ENCODE measurements around the gene ZBTB38.

ZBTB38 gene

DNA sequence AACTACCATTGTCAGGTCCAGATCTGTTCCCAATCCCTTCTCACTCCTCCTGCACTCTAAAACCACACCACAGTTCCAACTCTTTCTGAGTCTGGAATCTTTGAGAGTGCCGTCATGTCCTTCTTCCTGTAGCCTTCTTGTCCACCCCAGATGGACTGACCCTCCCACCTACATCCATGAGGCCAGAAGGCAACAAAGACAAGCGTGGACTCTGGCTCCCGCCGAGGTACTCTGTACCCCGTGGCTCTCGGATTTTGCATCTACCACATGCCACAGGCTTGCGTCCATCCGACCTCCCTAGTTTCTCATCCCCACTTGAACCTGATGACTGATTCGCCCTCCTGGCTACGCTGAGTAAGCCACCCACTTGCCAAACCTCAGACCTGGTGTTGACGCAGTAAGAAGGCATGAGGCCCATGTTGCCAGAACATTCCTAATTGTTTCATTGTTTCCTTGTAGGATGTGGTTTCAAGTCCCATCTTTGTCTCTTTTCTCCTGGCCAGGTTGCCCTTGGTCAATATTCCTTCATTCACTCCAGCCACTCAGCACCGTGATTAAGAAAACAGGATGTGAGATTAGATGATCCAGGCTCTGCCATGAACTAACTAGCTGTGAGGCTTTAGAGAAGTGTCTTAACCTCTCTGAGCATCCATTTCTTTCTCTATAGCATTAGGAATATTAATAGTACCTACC lies 1.1 kb upstream of the ZBTB38 start:
- DNase-seq (ENCODE audit: low spot score), result peak; percentile 62

DNA sequence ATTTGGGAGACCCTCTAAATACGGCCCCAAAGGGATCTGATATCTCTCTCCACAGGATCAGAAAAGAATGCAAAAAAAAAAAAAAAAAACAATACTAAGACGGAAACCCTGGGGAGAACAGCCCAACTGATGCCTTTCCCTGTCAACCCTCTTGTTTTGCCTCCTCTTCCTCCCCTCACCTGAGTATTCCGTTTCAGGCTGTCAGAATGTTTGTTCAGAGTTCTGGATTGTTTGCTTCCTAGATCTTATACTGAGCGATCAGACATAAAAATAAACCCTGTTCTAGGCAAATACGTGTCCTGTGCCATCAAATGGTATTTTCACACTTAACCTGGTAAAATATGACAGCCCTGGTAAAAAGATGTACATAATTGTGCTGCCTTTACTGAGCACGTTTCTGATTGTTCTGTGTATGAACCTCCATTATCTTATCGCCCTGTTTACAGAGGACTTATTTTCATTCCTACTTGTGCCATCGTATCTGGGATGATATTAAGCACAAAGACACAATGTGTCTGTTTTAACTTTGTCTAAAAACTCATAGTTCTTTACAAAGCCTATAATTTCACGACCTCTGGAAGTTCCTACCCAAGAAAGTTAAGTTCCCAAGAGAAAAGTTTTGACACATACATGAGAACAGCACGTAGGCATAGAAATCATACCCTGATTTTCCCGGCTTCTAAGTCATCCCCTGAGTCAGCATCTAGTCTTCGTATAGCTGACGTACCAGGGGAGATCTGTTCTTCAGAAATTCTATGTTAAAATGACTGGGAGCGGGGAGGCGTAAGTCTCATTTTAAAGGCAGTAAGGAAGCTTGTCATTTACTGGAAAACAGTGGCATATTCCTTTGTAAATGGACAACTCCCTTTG lies 856 bp downstream of the ZBTB38 start:
- DNase-seq (ENCODE audit: low spot score), result no peak

DNA sequence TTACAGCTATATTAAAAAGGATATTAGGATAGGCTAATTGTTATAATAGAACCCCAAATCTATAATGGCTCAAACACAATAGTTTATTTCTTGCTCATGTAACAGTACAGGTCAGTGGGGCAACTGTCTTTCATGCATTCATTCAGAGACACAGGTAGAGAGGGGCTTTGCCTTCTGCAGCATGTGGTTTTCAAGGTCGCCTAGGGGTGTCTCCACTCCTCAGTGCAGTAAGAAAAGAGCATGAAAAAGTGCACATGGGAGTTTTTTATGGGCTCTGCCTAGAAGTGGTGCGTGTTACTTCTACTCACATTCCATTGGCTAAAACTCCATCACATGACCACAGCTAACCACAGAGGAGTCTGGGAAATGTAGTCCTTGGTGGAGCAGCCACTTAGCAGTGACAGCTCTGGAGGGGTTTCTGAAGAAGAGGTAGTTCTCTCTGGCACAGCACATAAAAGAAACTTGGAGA lies 1.8 kb downstream of the ZBTB38 start:
- peak; percentile 34 for DNase-seq (ENCODE audit: low spot score)

GRCh38 chr3:141371882-141372281 lies 3.6 kb downstream of the ZBTB38 start:
- no peak for DNase-seq (ENCODE audit: low spot score)

DNA sequence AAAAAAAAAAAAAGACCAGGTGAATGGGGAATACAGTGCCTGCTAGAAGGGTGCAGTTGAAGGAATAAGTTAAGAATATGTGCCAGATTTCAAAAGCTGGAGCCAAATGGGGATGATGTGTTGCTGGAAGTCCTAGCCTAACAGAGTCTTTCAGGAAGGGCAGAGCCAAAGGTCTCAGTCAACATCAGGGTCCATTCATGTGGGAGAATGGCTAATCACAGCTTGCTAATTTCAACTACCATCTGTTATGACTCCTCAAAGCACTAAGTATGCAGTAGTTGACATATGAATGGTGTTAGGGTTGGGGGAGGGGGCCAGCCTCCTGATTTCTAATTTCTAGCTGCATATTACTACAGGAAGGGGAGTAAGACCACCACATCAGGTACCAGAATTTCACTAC lies 4.4 kb downstream of the ZBTB38 start:
- no peak for DNase-seq (ENCODE audit: low spot score)

- DNase-seq (ENCODE audit: low spot score), result no peak
Measured at GRCh38 chr3:141373232-141373631, 4.9 kb downstream of the ZBTB38 start.

DNA sequence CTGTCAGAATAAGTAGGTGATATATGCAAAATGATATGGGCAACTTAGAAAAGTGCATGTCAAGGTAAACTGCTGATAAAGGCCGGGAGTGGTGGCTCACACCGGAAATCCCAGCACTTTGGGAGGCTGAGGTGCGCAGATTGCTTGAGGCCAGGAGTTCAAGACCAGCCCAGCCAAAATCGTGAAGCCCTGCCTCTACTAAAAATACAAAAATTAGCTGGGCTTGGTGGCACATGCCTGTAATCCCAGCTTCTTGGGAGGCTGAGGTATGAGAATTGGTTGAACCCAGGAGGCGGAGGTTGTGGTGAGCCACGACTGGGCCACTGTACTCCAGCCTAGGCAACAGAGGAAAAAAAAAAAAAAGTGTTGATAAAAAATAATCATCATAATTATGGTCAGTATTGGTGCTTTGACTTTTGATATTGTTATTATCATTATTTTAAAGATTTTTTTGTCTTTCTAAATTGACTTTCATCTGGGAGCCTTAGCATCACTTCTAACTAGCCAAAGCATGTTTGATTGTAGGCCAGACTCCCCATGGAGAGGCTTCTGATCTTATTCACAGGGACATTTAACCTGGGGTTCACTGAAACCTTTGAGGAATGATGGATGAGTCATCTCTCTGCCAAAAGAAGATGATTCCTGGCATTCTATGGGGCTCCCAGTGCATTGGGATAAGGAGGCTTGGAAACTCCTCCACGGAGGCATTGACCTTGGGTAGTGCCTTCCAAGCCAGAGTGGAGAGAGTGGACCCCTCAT lies 5.6 kb downstream of the ZBTB38 start:
- DNase-seq (ENCODE audit: low spot score), result peak; percentile 5

DNA sequence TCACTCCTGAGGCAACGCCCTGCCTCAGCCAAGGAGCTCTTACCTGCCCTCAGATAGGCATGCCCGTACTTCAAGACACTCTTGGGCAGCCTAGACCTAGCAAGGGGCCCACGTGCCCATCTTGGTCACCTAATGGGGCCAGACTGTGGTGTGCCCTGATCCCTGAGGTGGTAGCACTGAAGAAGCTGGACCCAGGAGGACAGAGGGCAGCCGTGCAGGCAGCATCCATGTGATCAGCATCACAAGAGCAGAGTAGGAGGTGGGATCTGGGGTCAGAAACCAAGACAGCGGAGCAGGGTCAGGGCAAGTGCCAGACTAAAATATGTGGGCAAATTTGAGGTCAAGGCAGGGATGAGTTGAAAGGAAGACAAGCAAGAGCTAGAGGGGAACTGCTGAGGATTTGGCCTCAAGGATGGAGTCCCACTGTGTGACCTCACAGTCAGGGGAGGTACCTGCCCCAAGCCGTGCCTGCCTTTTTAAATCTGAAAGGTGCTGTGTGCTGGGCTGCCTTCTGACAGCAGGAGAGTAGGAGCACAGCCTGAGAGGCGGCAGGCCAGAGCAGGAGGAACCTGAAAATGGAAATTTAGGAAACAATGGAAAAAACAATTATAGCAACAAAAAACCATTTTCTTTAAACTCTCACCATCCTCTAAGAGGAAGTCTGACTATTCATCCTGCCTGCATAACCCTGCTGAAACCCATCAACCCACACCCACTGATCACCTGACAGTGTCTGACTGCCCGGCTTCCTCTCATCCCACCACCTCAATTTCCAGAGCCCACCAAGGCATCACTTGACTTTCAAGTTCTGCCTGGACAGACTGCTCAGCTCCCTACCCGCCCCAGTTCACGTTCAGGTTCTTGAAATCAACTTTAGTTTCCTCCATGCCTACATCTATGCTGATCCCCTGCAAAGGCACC lies 7.3 kb downstream of the ZBTB38 start:
- no peak for DNase-seq (ENCODE audit: low spot score)

- no peak for DNase-seq (ENCODE audit: low spot score)
Measured at GRCh38 chr3:141377377-141377776, 9.1 kb downstream of the ZBTB38 start.

- DNase-seq (ENCODE audit: low spot score), result no peak
Measured at GRCh38 chr3:141378556-141378955, 10.3 kb downstream of the ZBTB38 start.

DNA sequence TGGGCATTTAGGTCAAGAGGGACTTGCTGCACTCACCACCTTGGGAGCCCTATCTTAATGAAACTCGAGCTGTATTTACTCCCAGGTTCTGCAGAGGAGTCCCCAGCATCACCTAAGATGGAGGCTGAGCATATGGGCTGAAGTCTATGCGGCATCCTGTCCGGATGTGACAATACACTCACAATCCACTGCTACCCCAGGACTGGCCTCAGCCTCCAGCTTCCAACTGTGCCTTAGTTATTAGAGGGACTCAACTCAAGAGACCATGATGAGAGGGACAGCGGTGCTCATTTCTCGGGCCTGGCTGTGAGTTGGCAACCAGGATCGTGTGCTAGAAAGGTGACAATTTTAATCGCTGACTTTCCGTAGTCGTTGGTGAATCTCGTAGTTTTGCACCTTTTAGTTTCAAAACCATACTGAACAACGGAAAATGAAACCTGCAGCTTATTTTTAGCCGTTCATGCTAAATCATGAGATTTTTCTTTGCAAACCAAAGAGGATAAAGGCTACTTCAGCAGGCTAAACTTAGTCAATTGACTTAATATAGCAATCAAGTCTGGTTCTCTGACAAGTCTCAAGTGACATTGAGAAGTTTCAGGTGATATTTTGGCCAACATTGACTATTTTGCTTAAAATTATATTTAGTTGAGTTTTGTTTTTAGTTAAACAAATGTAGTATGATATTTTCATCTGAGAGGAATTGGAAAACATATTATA lies 11.1 kb downstream of the ZBTB38 start:
- no peak for DNase-seq (ENCODE audit: low spot score)

- DNase-seq (ENCODE audit: low spot score), result no peak
Measured at GRCh38 chr3:141380279-141380678, 12.0 kb downstream of the ZBTB38 start.

- DNase-seq (ENCODE audit: low spot score), result no peak
Measured at GRCh38 chr3:141380987-141381386, 12.7 kb downstream of the ZBTB38 start.

- DNase-seq (ENCODE audit: low spot score), result no peak
Measured at GRCh38 chr3:141382571-141382970, 14.3 kb downstream of the ZBTB38 start.

DNA sequence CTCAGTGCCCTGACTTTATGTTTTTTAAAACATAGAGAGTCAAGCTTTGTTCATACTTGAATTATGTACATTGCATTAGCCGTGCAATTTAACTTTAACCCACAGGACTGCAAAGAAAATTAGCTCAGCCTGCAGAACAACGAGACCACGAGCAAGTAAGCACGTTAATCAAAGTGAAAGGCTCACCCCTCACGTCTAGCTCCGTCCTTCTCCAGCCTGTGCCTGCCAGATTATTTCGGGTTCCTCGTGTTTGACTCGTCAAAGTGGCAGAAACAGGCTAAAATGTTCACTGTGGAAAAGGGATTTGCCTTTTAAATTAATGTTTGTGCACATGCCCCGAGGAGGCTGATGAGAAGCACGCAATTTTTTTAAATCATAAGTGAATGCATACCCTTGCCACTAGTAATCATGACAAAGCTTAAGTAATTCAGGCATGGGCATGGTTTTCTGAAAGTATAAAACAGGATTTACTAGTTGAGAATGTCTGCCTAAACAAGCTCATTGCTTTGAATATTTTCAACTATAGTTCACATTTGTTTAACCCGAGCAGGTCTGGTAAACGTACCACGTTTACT lies 15.3 kb downstream of the ZBTB38 start:
- DNase-seq (ENCODE audit: low spot score), result no peak

DNA sequence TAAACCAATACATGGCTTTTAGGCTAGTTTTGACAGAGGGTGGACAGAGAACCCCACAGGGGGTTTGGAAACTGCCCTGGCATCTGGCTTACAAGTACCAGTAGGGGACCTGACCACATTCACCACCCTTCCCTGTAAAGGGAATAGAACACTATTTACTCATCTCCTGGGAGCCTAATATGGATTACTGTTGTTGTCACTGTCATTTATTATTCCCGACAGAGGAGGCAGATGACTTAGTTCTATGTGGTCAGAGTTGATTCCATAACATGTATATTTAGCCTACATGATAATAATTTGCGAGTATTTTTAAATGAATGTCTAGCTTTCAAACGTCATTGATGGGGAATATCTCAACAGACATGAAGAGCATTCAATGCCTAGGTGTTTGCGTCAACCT lies 15.9 kb downstream of the ZBTB38 start:
- DNase-seq (ENCODE audit: low spot score), result no peak

- DNase-seq (ENCODE audit: low spot score), result no peak
Measured at GRCh38 chr3:141384575-141384974, 16.3 kb downstream of the ZBTB38 start.

GRCh38 chr3:141385406-141386125 lies 17.3 kb downstream of the ZBTB38 start:
- no peak for DNase-seq (ENCODE audit: low spot score)

- no peak for DNase-seq (ENCODE audit: low spot score)
Measured at GRCh38 chr3:141386126-141386488, 17.8 kb downstream of the ZBTB38 start.

GRCh38 chr3:141386611-141387111 lies 18.4 kb downstream of the ZBTB38 start:
- no peak for DNase-seq (ENCODE audit: low spot score)

Data from LoVo (cell line).